ENCODE data around the gene GBE1.

The GBE1 gene

DNA sequence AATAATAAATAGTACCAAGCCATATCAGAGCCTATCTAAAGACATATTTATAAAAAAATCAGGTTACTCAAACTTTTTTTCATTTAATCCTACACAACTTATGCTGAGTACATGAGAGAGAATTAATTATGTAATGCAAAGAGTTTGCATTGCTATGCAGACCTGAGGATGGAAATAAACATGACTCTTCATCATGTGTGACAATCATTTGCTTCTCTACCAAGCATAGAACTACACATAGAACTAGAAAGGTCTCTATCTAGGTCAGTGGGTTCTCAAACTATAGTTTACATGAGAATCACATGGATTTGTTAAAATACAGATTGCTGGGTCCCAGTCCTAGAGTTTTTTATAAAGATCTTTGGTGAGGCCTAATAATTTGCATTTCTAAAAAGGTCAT lies 86.8 kb downstream of the GBE1 start:
- no peak for DNase-seq (ENCODE audit: low read depth, low spot score)
- in situ Hi-C loops (cut with HindIII; ENCODE audit: low sequenced_read_pairs): no loop called here
- TF ChIP-seq, protein P1, sequence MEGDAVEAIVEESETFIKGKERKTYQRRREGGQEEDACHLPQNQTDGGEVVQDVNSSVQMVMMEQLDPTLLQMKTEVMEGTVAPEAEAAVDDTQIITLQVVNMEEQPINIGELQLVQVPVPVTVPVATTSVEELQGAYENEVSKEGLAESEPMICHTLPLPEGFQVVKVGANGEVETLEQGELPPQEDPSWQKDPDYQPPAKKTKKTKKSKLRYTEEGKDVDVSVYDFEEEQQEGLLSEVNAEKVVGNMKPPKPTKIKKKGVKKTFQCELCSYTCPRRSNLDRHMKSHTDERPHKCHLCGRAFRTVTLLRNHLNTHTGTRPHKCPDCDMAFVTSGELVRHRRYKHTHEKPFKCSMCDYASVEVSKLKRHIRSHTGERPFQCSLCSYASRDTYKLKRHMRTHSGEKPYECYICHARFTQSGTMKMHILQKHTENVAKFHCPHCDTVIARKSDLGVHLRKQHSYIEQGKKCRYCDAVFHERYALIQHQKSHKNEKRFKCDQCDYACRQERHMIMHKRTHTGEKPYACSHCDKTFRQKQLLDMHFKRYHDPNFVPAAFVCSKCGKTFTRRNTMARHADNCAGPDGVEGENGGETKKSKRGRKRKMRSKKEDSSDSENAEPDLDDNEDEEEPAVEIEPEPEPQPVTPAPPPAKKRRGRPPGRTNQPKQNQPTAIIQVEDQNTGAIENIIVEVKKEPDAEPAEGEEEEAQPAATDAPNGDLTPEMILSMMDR (IDR thresholded peaks at IDR 0.05; ENCODE audit: low read depth, low read length): no peak
- no peak overlapping the region for H3K4me3 ChIP-seq (ENCODE audit: low read depth, low read length)

GRCh38 chr3:81668283-81668682 lies 93.2 kb downstream of the GBE1 start:
- in situ Hi-C loops (cut with HindIII; ENCODE audit: low sequenced_read_pairs): no loop called here
- no peak overlapping the region for H3K4me3 ChIP-seq (ENCODE audit: low read depth, low read length)
- DNase-seq (ENCODE audit: low read depth, low spot score): no peak
- TF ChIP-seq, protein P1 (IDR thresholded peaks at IDR 0.05; ENCODE audit: low read depth, low read length): no peak

GRCh38 chr3:81666502-81667121 lies 94.8 kb downstream of the GBE1 start:
- TF ChIP-seq, protein P1 (IDR thresholded peaks at IDR 0.05; ENCODE audit: low read depth, low read length): peak; percentile 81
- in situ Hi-C loops (cut with HindIII; ENCODE audit: low sequenced_read_pairs): no loop called here
- no peak overlapping the region for H3K4me3 ChIP-seq (ENCODE audit: low read depth, low read length)
- peak; percentile 43 for DNase-seq (ENCODE audit: low read depth, low spot score)

GRCh38 chr3:81663114-81663513 lies 98.3 kb downstream of the GBE1 start:
- in situ Hi-C loops (cut with HindIII; ENCODE audit: low sequenced_read_pairs): no loop called here
- no peak overlapping the region for H3K4me3 ChIP-seq (ENCODE audit: low read depth, low read length)
- no peak for DNase-seq (ENCODE audit: low read depth, low spot score)
- TF ChIP-seq, protein P1 (IDR thresholded peaks at IDR 0.05; ENCODE audit: low read depth, low read length): no peak

- H3K4me3 ChIP-seq (ENCODE audit: low read depth, low read length): no peak overlapping the region
- DNase-seq (ENCODE audit: low read depth, low spot score): no peak
- TF ChIP-seq, protein P1 (IDR thresholded peaks at IDR 0.05; ENCODE audit: low read depth, low read length): no peak
- in situ Hi-C loops (cut with HindIII; ENCODE audit: low sequenced_read_pairs): no loop called here
Measured at GRCh38 chr3:81660036-81660435, 101.4 kb downstream of the GBE1 start.

DNA sequence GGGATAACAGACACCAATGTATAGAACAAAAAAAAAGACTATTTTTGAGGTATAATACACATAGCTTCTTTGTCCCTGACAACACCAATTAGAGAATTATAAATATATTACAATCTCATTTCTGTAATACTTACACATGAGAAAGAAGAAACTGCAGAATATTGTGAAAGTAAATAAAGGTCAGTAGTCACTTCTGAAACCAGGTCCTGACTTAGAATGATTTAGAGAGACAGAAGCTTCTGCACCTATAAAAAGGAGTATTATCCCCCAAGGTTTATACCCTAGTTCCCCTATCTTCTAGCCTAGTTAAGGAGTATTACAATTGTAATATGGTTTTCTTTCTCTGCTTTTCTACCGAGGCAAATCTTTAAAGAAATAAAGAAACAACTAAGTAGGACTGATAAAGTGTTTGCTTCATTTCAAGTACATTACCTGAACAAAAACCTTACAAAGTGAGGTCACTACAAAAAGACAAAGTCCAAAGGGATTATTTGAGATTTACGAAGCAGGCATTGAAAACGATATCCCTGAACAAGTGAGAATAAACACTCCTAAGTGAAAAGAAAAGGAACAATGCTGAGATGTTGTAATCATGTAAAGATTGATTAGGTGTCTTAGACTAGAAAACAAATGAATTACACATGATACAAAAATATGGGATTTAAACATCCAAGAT lies 103.0 kb downstream of the GBE1 start:
- TF ChIP-seq, protein P1 (IDR thresholded peaks at IDR 0.05; ENCODE audit: low read depth, low read length): no peak

More for the DNA sequence above, 103.0 kb downstream of the GBE1 start:
- no peak overlapping the region for H3K4me3 ChIP-seq (ENCODE audit: low read depth, low read length)
- in situ Hi-C loops (cut with HindIII; ENCODE audit: low sequenced_read_pairs): no loop called here
- no peak for DNase-seq (ENCODE audit: low read depth, low spot score)
